ENCODE data around the gene KCTD11.

The KCTD11 gene

GRCh38 chr17:7351665-7352502, at the start of gene KCTD11:
Gene KCTD11 (plus strand): TSS chr17:7352162.
- Mint-ChIP-seq H3K27ac (peak within 1 kb of the TSS; percentile 74), H3K27me3 (no peaks in the 10 kb centered on the region), H3K4me1 (ENCODE audit: low read depth) (peaks cover 38% of the 10 kb centered on the region), H3K9me3 (no peaks in the 10 kb centered on the region), H3K4me3 (peak within 1 kb of the TSS; percentile 84), H3K36me3 (ENCODE audit: low read depth) (peaks cover 21% of the 10 kb centered on the region)

DNA sequence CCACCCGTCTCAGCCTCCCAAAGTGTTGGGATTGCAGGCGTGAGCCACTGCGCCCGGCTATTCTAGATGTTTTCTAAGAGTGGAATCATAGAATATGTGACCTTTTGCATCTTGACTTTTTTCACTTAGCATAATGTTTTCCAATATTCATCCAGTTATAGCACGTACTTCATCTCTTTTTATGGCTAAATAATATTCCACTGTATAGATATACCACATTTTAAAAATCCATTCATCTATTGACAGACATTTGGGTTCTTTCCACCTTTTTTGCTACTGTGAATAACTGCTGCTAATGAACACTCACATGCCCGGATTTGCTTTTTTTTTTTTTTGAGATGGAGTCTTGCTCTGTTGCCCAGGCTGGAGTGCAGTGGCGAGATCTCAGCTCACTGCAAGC, 47.8 kb upstream of the KCTD11 start:
- Mint-ChIP-seq H3K27ac (no peak overlapping the region), H3K4me3 (no peak overlapping the region), H3K4me1 (ENCODE audit: low read depth) (peaks cover 17% of the 10 kb centered on the region), H3K9me3 (no peaks in the 10 kb centered on the region), H3K27me3 (peaks cover 4% of the 10 kb centered on the region), H3K36me3 (ENCODE audit: low read depth) (peaks cover 14% of the 10 kb centered on the region)

DNA sequence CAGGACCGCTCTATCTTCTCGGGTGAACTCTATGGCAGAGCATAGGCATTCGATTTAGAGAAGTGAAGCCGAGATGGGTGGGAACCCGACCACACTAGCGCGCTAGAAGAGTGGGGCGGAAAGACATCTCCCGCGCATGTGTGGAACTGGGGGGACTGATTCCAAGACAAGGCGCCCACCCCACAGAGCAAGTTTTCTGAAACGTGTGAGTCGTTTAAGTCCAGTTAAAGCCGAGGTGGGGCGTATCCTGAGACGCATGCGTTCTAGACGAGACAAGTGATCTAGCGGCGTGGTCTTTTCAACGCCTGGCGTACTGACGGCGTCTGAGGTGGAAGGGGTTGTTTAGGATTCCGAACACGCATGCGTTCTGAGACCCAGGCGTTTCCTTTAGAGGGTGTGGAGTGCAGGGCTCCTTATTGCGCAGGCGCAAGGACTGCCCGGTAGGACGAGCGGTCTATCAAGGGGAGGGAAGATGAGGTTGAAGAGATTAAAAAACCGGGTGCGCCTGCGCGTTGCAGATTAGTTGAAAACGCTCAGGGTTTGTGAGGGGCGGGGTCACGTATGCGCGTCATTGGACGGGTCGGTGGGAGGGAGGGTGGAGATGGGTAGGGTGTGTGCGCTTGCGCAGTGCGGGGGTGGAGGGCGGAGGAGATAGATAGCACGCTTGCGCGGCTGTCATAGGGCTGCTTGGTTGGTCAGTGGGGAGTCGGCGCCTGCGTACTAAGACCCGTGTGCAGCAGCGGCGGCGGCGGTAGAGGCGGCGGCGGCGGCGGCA, 44.9 kb upstream of the KCTD11 start, which contains the start of gene EIF5A:
TSS of gene EIF5A (plus strand) at position 718 of the 775 bp plus-strand sequence. CDS start 2,008 bp downstream, outside the sequence.
- peaks cover 45% of the 10 kb centered on the region for H3K4me1 Mint-ChIP-seq (ENCODE audit: low read depth)
- peaks cover 43% of the 10 kb centered on the region for H3K36me3 Mint-ChIP-seq (ENCODE audit: low read depth)
- no peaks in the 10 kb centered on the region for H3K9me3 Mint-ChIP-seq
- peaks cover under 1% of the 10 kb centered on the region for H3K27me3 Mint-ChIP-seq
- peak within 1 kb of the TSS; percentile 98 for H3K4me3 Mint-ChIP-seq
- peak within 1 kb of the TSS; percentile 100 for H3K27ac Mint-ChIP-seq

DNA sequence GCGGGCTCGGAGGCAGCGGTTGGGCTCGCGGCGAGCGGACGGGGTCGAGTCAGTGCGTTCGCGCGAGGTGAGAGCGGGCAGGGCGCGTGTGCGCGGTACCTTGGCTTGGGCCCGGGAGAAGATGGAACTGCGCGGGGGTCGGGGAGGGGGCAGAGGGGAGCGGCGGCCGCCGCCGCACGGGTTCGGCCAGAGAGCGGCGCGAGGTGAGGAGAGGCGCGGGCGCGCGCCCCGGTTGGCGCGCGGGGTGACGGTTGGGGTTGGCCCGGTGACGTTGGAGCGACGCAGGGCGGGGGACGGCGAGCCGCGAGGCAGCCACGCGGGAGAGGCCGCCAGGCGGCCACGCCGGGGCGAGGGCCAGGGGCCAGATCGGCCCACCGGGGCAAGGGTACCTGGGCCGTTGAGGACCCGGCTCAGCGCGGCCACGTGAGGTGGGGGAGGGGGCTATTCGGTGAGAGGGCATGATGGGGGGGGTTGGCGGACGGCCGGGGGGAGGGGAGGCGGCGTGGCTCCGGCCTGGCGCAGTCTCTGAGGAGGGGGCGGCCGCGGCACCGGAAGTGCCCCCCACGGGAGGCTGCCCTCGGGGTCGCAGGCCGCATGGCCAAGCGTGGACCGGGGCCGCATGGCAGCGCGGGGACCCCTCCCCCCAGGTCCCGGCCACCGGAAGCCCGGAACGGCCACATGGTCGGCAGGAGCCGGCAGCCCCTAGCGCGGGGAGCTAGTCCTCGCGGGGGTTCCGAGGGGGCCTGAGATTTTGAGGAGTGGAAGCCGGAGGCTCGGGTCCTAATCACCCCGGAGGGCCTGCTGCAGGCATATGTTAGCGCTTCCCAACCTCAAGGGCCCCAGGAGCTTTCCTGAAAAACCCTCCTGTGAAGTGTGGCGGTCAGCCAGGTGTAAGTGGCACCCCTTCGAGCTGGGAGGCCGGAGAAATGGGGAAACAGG, 44.0 kb upstream of the KCTD11 start:
- H3K4me3 Mint-ChIP-seq, result peak overlapping the region; percentile 98
- no peaks in the 10 kb centered on the region for H3K27me3 Mint-ChIP-seq
- peaks cover 53% of the 10 kb centered on the region for H3K4me1 Mint-ChIP-seq (ENCODE audit: low read depth)
- H3K36me3 Mint-ChIP-seq (ENCODE audit: low read depth), result peaks cover 51% of the 10 kb centered on the region
- no peaks in the 10 kb centered on the region for H3K9me3 Mint-ChIP-seq
- peak overlapping the region; percentile 100 for H3K27ac Mint-ChIP-seq

GRCh38 chr17:7308625-7309433, 43.1 kb upstream of the KCTD11 start:
- peaks cover 60% of the 10 kb centered on the region for H3K36me3 Mint-ChIP-seq (ENCODE audit: low read depth)
- peaks cover 62% of the 10 kb centered on the region for H3K4me1 Mint-ChIP-seq (ENCODE audit: low read depth)
- H3K9me3 Mint-ChIP-seq, result no peaks in the 10 kb centered on the region
- H3K27ac Mint-ChIP-seq, result peak overlapping the region; percentile 100
- no peaks in the 10 kb centered on the region for H3K27me3 Mint-ChIP-seq
- H3K4me3 Mint-ChIP-seq, result peak overlapping the region; percentile 98

DNA sequence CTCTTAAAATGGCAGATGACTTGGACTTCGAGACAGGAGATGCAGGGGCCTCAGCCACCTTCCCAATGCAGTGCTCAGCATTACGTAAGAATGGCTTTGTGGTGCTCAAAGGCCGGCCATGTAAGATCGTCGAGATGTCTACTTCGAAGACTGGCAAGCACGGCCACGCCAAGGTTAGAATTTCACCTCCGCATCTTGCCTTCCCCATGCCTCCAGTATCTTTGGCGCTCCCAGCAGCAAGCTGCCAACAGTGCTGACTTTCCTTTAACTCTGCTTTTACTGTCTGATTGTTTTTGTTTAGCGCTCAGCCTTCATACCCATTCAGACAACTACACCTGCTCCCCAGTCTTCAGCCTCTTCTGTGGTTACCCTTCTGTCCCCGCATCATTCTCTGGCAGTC, 42.3 kb upstream of the KCTD11 start:
- peak overlapping the region; percentile 98 for H3K4me3 Mint-ChIP-seq
- peak overlapping the region; percentile 100 for H3K27ac Mint-ChIP-seq
- H3K27me3 Mint-ChIP-seq, result no peaks in the 10 kb centered on the region
- peaks cover 68% of the 10 kb centered on the region for H3K36me3 Mint-ChIP-seq (ENCODE audit: low read depth)
- H3K4me1 Mint-ChIP-seq (ENCODE audit: low read depth), result peaks cover 70% of the 10 kb centered on the region
- no peaks in the 10 kb centered on the region for H3K9me3 Mint-ChIP-seq

GRCh38 chr17:7311110-7311705, 40.8 kb upstream of the KCTD11 start:
- no peaks in the 10 kb centered on the region for H3K9me3 Mint-ChIP-seq
- H3K4me1 Mint-ChIP-seq (ENCODE audit: low read depth), result peaks cover 72% of the 10 kb centered on the region
- H3K27me3 Mint-ChIP-seq, result no peaks in the 10 kb centered on the region
- peaks cover 69% of the 10 kb centered on the region for H3K36me3 Mint-ChIP-seq (ENCODE audit: low read depth)
- H3K4me3 Mint-ChIP-seq, result peak overlapping the region; percentile 98
- peak overlapping the region; percentile 100 for H3K27ac Mint-ChIP-seq

DNA sequence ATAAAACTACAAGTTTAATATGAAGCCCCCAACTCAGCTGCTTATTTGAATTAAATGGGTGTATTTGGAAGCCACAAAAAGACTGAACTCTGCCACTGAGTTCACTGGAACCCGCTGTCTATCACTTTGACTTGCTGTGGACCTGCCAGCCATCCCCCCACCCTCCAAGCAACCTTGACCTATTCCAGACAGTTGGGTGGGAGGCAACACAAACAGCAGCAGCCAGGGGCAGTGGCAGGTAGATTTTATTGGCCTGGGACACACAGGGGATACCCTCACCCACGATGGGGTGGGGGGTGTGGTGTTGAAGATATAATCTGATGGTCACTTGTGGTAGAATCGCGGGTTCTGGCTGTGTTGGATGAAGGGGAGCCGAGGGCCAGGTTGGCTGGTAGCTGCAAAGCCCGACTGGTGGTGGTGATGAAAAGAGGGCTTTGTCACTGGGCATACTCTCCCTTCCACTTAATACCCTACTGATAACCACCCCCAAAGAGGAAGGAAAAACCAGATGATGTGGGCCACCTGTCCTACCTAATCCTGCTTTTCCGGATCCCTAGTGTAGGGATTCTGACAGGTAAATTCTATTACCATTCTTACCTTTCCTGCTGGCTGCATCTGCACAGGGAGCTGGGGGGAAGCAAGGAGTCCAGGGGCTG, 39.4 kb upstream of the KCTD11 start:
- no peaks in the 10 kb centered on the region for H3K27me3 Mint-ChIP-seq
- no peaks in the 10 kb centered on the region for H3K9me3 Mint-ChIP-seq
- H3K36me3 Mint-ChIP-seq (ENCODE audit: low read depth), result peaks cover 72% of the 10 kb centered on the region
- peak overlapping the region; percentile 83 for H3K27ac Mint-ChIP-seq
- peak overlapping the region; percentile 93 for H3K4me3 Mint-ChIP-seq
- H3K4me1 Mint-ChIP-seq (ENCODE audit: low read depth), result peaks cover 65% of the 10 kb centered on the region

DNA sequence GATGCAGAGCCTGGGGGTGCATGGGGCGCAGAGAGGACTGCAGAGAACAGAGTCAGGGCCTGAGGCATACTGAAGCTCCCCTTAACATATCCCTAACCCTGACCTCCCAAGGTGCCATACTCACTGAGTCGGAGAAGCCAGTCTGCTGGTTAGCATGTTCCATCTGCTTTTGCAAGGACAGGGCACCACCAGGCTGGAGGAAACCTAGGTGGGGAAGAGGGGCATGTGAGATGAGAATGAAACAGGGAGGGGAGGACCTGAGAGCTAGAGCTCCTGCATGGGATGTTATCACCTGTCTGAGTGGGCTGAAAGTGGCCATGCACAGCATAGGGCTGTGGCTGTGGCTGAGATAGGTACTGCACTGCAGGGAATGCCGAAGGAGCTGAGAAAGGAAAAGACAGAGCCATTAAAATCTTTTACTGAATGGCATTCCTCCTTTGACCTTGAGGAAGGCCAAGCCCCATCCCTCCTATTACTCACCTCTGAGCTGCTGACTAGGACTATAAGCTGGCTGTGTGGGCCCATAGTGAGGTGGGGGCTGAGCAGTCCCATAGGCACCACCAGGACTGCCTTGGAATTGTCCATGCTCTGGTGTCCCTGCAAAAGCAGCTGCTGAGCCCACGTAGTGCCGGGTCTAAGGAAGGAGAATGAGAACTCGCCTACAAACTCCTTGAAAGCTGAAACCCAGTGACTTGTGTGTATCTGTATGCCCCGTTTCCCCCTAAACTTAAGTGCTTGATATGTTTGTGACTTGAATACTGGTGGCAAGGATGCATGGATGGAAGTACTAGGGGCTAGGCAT, 38.7 kb upstream of the KCTD11 start:
- no peaks in the 10 kb centered on the region for H3K27me3 Mint-ChIP-seq
- peak overlapping the region; percentile 93 for H3K4me3 Mint-ChIP-seq
- H3K27ac Mint-ChIP-seq, result peak overlapping the region; percentile 92
- H3K4me1 Mint-ChIP-seq (ENCODE audit: low read depth), result peaks cover 65% of the 10 kb centered on the region
- H3K9me3 Mint-ChIP-seq, result no peaks in the 10 kb centered on the region
- peaks cover 79% of the 10 kb centered on the region for H3K36me3 Mint-ChIP-seq (ENCODE audit: low read depth)

- Mint-ChIP-seq H3K27ac (peak overlapping the region; percentile 92), H3K4me3 (peak overlapping the region; percentile 93), H3K4me1 (ENCODE audit: low read depth) (peaks cover 60% of the 10 kb centered on the region), H3K27me3 (no peaks in the 10 kb centered on the region), H3K36me3 (ENCODE audit: low read depth) (peaks cover 77% of the 10 kb centered on the region), H3K9me3 (no peaks in the 10 kb centered on the region)
These were observed 37.9 kb upstream of the KCTD11 start for GRCh38 chr17:7313890-7314718.

DNA sequence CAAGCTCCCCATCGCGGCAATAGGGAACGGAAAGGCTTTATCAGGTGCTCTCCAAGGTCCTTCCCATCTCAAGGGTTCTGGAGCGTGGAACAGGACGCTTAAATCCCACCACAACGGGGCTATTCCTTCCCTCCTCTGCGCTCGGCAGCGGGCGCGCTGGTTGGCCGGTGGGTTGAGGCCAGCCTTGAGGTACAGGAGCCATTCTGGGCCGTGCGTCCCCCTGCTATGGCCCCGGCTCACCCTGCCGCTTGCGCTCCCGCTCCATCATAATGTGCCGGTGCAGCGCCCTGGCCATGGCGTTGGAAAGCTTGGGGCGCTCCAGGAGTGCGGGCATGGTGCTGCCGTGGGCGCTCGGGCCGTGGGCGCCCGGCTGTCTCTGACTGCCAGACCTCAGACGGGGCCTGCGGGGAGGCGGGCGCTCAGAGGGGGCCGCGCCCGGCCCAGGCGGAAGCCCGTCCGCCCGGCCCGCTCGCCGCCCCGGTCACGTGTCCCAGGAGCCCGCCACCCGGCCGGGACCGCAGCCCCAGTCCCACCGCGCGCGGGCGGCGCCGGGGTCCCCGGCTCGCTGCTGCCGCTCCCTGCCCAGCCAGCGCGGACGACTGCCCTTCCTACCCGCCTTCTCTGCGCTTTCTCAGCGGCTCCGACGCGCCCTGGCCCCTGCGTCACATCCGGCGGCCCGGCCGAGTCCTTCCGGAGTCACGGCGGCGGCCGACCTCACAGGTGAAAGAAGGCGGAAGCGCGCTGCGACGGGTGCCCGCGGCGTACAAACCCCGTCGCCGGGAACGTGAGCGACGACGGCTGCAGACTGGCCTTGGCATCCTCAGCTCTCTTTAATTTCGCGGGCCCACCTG, 37.0 kb upstream of the KCTD11 start, which contains the start of gene GPS2:
TSS of gene GPS2 (minus strand) at position 642 of the 851 bp plus-strand sequence. CDS start at position 334, 308 bp downstream.
- Mint-ChIP-seq H3K4me1 (ENCODE audit: low read depth) (peaks cover 51% of the 10 kb centered on the region), H3K4me3 (peak within 1 kb of the TSS; percentile 93), H3K36me3 (ENCODE audit: low read depth) (peaks cover 69% of the 10 kb centered on the region), H3K27ac (peak within 1 kb of the TSS; percentile 92), H3K27me3 (no peaks in the 10 kb centered on the region), H3K9me3 (no peaks in the 10 kb centered on the region)
